Uterus (tissue), 4 donors: ENCODE data around the gene PAFAH1B2. TPM values are rescaled to one million over a fixed set of nuclear protein-coding genes. Genes with fewer than 3 reads are reported as not detected.

Experiments used
- DNase-seq, 2 donors: peaks; one replicate each; pipeline ENCODE4 v3.0.0-alpha.2; 2019 to 2020
- H3K27ac ChIP-seq, 2 donors: fragments of 200-600 bp; sonication (generic); 1 replicate in 1 of 2; 2 replicates in 1 of 2; pipeline ENCODE4 v1.5.1; 2016 to 2018
- H3K27me3 ChIP-seq, 2 donors: fragments of 200-600 bp; sonication (generic); one replicate each; pipeline ENCODE4 v1.5.1; 2018 to 2019; ENCODE audit warnings: control low read depth in 1 of 2
- H3K36me3 ChIP-seq, 2 donors: fragments of 200-600 bp; sonication (generic); one replicate each; pipeline ENCODE4 v1.5.1; 2019; ENCODE audit warnings: control low read depth in 1 of 2
- H3K4me1 ChIP-seq, 2 donors: fragments of 200-600 bp; sonication (generic); one replicate each; pipeline ENCODE4 v1.5.1; 2018 to 2019; ENCODE audit warnings: control low read depth in 1 of 2
- H3K4me3 ChIP-seq, 2 donors: fragments of 200-600 bp; sonication (generic); 1 replicate in 1 of 2; 2 replicates in 1 of 2; pipeline ENCODE4 v1.5.1; 2018 to 2019; ENCODE audit warnings: mild to moderate bottlenecking in 1 of 2
- H3K9me3 ChIP-seq, 2 donors: fragments of 200-600 bp; sonication (generic); one replicate each; pipeline ENCODE4 v1.5.1; 2019; ENCODE audit warnings: control low read depth in 1 of 2
- CTCF ChIP-seq, 4 experiments: fragments of 200-600 bp in 2 of 4; fragments of 450-650 bp in 2 of 4; sonication (generic) in 2 of 4; IDR thresholded peaks; one replicate each; pipeline ENCODE4 v1.5.1; 2016 to 2019; ENCODE audit warnings: antibody characterized with exemption in 4 of 4, mild to moderate bottlenecking in 2 of 4, moderate library complexity in 1 of 4
- POLR2A ChIP-seq, 2 donors: fragments of 450-650 bp; IDR thresholded peaks; one replicate each; pipeline ENCODE4 v1.6.1; 2016; ENCODE audit warnings: antibody characterized with exemption in 2 of 2, mild to moderate bottlenecking in 1 of 2, moderate library complexity in 1 of 2
- intact Hi-C: fragments of 100-400 bp; cut with DNase I; formaldehyde crosslinking; loops from one replicate; pipeline ENCODE4 v1.15.1; 2023; ENCODE audit warnings: low total_unique reads
- total RNA-seq, 4 donors: library from RNA; depleted of rRNA in 3 of 4; stranded (reverse); fragments of >200 nt in 3 of 4; gene quantifications; one replicate each; pipeline versions ENCODE4 v1.1.0 to v1.2.4, GENCODE V29; 2014 to 2023
- donor health status: DM: yes; HTN: yes; CAD: no.

The PAFAH1B2 gene
- total RNA-seq, 4 donors from 2014 or later = 62.8 to 154 (median 128) TPM

- intact Hi-C loops = loop anchor here (10.0 kb wide), 1 partner anchor 425 kb away; the partner anchor contains the start of gene APOA5
- Histone ChIP-seq H3K9me3 (no peaks in the 10 kb centered on the region), H3K36me3 (no peaks in the 10 kb centered on the region), H3K4me1 (peaks cover 35 to 40% of the 10 kb centered on the region in 2 donors), H3K27me3 (no peaks in the 10 kb centered on the region), H3K27ac (peak overlapping the region; percentile 93 to 94), H3K4me3 (no peak overlapping the region)
- no peak for DNase-seq
- TF ChIP-seq CTCF (IDR thresholded peaks at IDR 0.05) (no peak), POLR2A (IDR thresholded peaks at IDR 0.05) (no peak)
These were observed 75.9 kb downstream of the PAFAH1B2 start for GRCh38 chr11:117219995-117220394.

- H3K36me3 ChIP-seq = no peaks in the 10 kb centered on the region
- intact Hi-C loops = loop anchor here (10.0 kb wide), 1 partner anchor 426 kb away; the partner anchor contains the start of gene APOA5
- H3K4me3 ChIP-seq = no peak overlapping the region
- peak; percentile 67 to 78 for DNase-seq
- H3K9me3 ChIP-seq = no peaks in the 10 kb centered on the region
- no peak for TF ChIP-seq CTCF (IDR thresholded peaks at IDR 0.05)
- TF ChIP-seq POLR2A (IDR thresholded peaks at IDR 0.05) = no peak
- peak overlapping the region; percentile 93 to 94 for H3K27ac ChIP-seq
- H3K27me3 ChIP-seq = no peaks in the 10 kb centered on the region
- H3K4me1 ChIP-seq = peaks cover 35 to 40% of the 10 kb centered on the region in 2 donors
These were observed 76.5 kb downstream of the PAFAH1B2 start for GRCh38 chr11:117220568-117220967.

- Histone ChIP-seq H3K4me1 (peaks cover 35 to 40% of the 10 kb centered on the region in 2 donors), H3K4me3 (no peak overlapping the region), H3K27me3 (no peaks in the 10 kb centered on the region), H3K9me3 (no peaks in the 10 kb centered on the region), H3K36me3 (no peaks in the 10 kb centered on the region), H3K27ac (peak overlapping the region; percentile 93 to 94)
- intact Hi-C loops = loop anchor here (10.0 kb wide), 1 partner anchor 426 kb away; the partner anchor contains the start of gene APOA5
- DNase-seq = peak; percentile 70 to 76
- TF ChIP-seq POLR2A (IDR thresholded peaks at IDR 0.05) (no peak), CTCF (IDR thresholded peaks at IDR 0.05) (no peak)
These were observed 77.1 kb downstream of the PAFAH1B2 start for GRCh38 chr11:117220999-117221774.

- peak; percentile 79 to 86 for DNase-seq
- H3K36me3 ChIP-seq = no peaks in the 10 kb centered on the region
- H3K27me3 ChIP-seq = no peaks in the 10 kb centered on the region
- peak overlapping the region; percentile 93 to 94 for H3K27ac ChIP-seq
- TF ChIP-seq CTCF (IDR thresholded peaks at IDR 0.05) = peak in 3 of 4 experiments; percentile 9 to 15 (median 11)
- TF ChIP-seq POLR2A (IDR thresholded peaks at IDR 0.05) = peak; percentile 11 to 23
- no peak overlapping the region for H3K4me3 ChIP-seq
- H3K9me3 ChIP-seq = no peaks in the 10 kb centered on the region
- intact Hi-C loops = loop anchor here (10.0 kb wide), 1 partner anchor 427 kb away; the partner anchor contains the start of gene APOA5
- H3K4me1 ChIP-seq = peaks cover 29 to 40% of the 10 kb centered on the region in 2 donors
These were observed 77.9 kb downstream of the PAFAH1B2 start for GRCh38 chr11:117221775-117222517.
